Lung microvascular endothelial cell (primary cell): ENCODE measurements around the gene HCFC1R1. TPM values are rescaled to one million over a fixed set of nuclear protein-coding genes. Genes with fewer than 3 reads are reported as not detected.

Experiments
- DNase-seq, 2 donors: peaks; one replicate each; pipeline versions ENCODE4 v3.0.0 to v3.0.0-alpha.2; 2010; ENCODE audit warnings: low read depth in 2 of 2
- total RNA-seq: library from RNA; depleted of rRNA; stranded (reverse); fragments of >200 nt; gene quantifications from 2 replicates; pipeline ENCODE4 v1.2.1, GENCODE V29; 2014

The HCFC1R1 gene
- total RNA-seq, 1 donor from 2014 or later = 4.6 TPM

- no peak for DNase-seq
Observed at GRCh38 chr16:2976673-2977072, 47.1 kb downstream of the HCFC1R1 start.

- DNase-seq = no peak
Observed at GRCh38 chr16:2976201-2976600, 47.5 kb downstream of the HCFC1R1 start.

GRCh38 chr16:2975161-2975795 is 48.5 kb downstream of the HCFC1R1 start:
- DNase-seq = no peak

- no peak for DNase-seq
Observed at GRCh38 chr16:2974319-2975056, 49.3 kb downstream of the HCFC1R1 start.

GRCh38 chr16:2973605-2974318 is 50.0 kb downstream of the HCFC1R1 start:
- no peak for DNase-seq

GRCh38 chr16:2973093-2973492 is 50.6 kb downstream of the HCFC1R1 start:
- DNase-seq = no peak

Other genes starting within 250 kb of the HCFC1R1 start
- 289 and 344 TPM in 2 replicates for gene ELOB, start 246.7 kb downstream of the HCFC1R1 start, total RNA-seq
- gene PRSS33, start 236.4 kb downstream of the HCFC1R1 start, total RNA-seq = not detected in 2 replicates
- gene PRSS41, start 225.5 kb downstream of the HCFC1R1 start, total RNA-seq = not detected in 2 replicates
- 0.40 and 2.2 TPM in 2 replicates for gene PRSS21, start 206.7 kb downstream of the HCFC1R1 start, total RNA-seq
- gene ZG16B, start 193.6 kb downstream of the HCFC1R1 start, total RNA-seq = 0.65 TPM in 1 of 2 replicates, not detected in the other
- gene PRSS22, start 165.8 kb downstream of the HCFC1R1 start, total RNA-seq = not detected in 2 replicates
- 28.3 and 32.1 TPM in 2 replicates for gene FLYWCH2, start 140.7 kb downstream of the HCFC1R1 start, total RNA-seq
- gene FLYWCH1, start 112.0 kb downstream of the HCFC1R1 start, total RNA-seq = 17.7 and 17.9 TPM in 2 replicates
- not detected in 2 replicates for gene KREMEN2, start 59.7 kb downstream of the HCFC1R1 start, total RNA-seq
- gene PAQR4, start 54.6 kb downstream of the HCFC1R1 start, total RNA-seq = 2.6 and 4.1 TPM in 2 replicates
- gene PKMYT1, start 43.5 kb downstream of the HCFC1R1 start, total RNA-seq = 0.99 and 2.0 TPM in 2 replicates
- not detected in 2 replicates for gene CLDN9, start 11.0 kb downstream of the HCFC1R1 start, total RNA-seq
- gene CLDN6, start 5.8 kb downstream of the HCFC1R1 start, total RNA-seq = not detected in 2 replicates
- gene TNFRSF12A, start 3.6 kb downstream of the HCFC1R1 start, total RNA-seq = 44.2 and 54.8 TPM in 2 replicates
- 17.2 and 18.3 TPM in 2 replicates for gene THOC6, start 93 bp upstream of the HCFC1R1 start, total RNA-seq
- gene BICDL2, start 13.0 kb upstream of the HCFC1R1 start, total RNA-seq = not detected in 2 replicates
- under 0.01 TPM in 2 replicates for gene MMP25, start 22.6 kb upstream of the HCFC1R1 start, total RNA-seq
- 26.2 and 36.6 TPM in 2 replicates for gene IL32, start 41.7 kb upstream of the HCFC1R1 start, total RNA-seq
- gene ZSCAN10, start 75.4 kb upstream of the HCFC1R1 start, total RNA-seq = under 0.01 TPM in 1 of 2 replicates, not detected in the other
- gene ZNF205, start 88.6 kb upstream of the HCFC1R1 start, total RNA-seq = 12.3 and 12.6 TPM in 2 replicates
- gene ZNF213, start 111.1 kb upstream of the HCFC1R1 start, total RNA-seq = 2.8 and 3.2 TPM in 2 replicates
- not detected in 2 replicates for gene OR1F1, start 164.3 kb upstream of the HCFC1R1 start, total RNA-seq
- 7.0 and 10.1 TPM in 2 replicates for gene ZNF200, start 211.2 kb upstream of the HCFC1R1 start, total RNA-seq
- not detected in 2 replicates for gene MEFV, start 232.7 kb upstream of the HCFC1R1 start, total RNA-seq